Spleen (tissue), 7 donors: ENCODE results near the gene TDRD3.

Experiments
- POLR2A ChIP-seq, 3 donors: fragments of 450-650 bp; IDR thresholded peaks; one replicate each; pipeline ENCODE4 v1.5.1; 2017; ENCODE audit warnings: antibody characterized with exemption in 3 of 3, mild to moderate bottlenecking in 1 of 3
- POLR2AphosphoS5 ChIP-seq, 3 donors: sonication (generic); formaldehyde crosslinking; IDR thresholded peaks; one replicate each; pipeline ENCODE4 v1.5.1; 2017; ENCODE audit warnings: antibody characterized with exemption in 3 of 3
- TF ChIP-seq, protein P1 (sequence below), 11 experiments: fragments of 200-600 bp in 7 of 11; fragments of 450-650 bp in 4 of 11; sonication (generic) in 4 of 11; IDR thresholded peaks in 8 of 11; conservative IDR thresholded peaks in 3 of 11; 1 replicate in 7 of 11; 2 replicates in 4 of 11; pipeline versions ENCODE4 v1.4.0 to v1.8.0; 2016 to 2021; ENCODE audit warnings: antibody characterized with exemption in 11 of 11, inconsistent platforms in 4 of 11, mild to moderate bottlenecking in 1 of 11
- donor health status: DM: no; HTN: no; CAD: no; lungs with moderate emphysema.
- donor health status: DM: no; HTN: no; CAD: no.
- donor health status: DM: no; HTN: no; CAD: no.

DNA sequence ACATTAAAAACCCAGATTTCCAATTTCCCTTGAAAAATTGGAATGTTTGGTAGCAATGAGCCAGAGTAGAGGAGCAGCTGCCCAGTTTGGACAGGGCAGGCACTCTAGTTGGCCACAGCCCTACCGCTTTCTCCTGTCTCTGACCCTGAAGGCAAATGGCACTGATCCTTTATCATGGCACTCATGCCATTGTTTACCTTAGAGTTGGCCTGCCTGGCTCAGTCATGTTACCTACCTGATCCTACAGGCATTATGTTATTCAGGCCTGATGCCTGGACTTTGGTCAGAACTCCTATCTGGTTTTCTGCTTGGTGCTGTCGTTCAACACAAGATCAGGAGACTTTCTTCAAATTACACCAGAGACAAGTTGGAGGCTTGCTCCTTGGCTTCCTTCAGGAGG is 24.9 kb upstream of the TDRD3 start:
- TF ChIP-seq, protein P1, sequence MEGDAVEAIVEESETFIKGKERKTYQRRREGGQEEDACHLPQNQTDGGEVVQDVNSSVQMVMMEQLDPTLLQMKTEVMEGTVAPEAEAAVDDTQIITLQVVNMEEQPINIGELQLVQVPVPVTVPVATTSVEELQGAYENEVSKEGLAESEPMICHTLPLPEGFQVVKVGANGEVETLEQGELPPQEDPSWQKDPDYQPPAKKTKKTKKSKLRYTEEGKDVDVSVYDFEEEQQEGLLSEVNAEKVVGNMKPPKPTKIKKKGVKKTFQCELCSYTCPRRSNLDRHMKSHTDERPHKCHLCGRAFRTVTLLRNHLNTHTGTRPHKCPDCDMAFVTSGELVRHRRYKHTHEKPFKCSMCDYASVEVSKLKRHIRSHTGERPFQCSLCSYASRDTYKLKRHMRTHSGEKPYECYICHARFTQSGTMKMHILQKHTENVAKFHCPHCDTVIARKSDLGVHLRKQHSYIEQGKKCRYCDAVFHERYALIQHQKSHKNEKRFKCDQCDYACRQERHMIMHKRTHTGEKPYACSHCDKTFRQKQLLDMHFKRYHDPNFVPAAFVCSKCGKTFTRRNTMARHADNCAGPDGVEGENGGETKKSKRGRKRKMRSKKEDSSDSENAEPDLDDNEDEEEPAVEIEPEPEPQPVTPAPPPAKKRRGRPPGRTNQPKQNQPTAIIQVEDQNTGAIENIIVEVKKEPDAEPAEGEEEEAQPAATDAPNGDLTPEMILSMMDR (IDR thresholded peaks at IDR 0.05 in 8 of 11, conservative IDR thresholded peaks at IDR 0.05 in 3 of 11): no peak
- TF ChIP-seq POLR2A (IDR thresholded peaks at IDR 0.05) (no peak), POLR2AphosphoS5 (IDR thresholded peaks at IDR 0.05) (no peak)
